Adrenal gland (tissue), 5 donors: ENCODE data around the gene MACROD2.

ENCODE experiments used
- POLR2A ChIP-seq, 2 donors: fragments of 450-650 bp; IDR thresholded peaks; one replicate each; pipeline ENCODE4 v1.6.1; 2017; ENCODE audit warnings: antibody characterized with exemption in 2 of 2, mild to moderate bottlenecking in 2 of 2, moderate library complexity in 1 of 2
- TF ChIP-seq, protein P1 (sequence below), 6 experiments: fragments of 450-650 bp in 4 of 6; fragments of 200-600 bp in 2 of 6; sonication (generic) in 1 of 6; IDR thresholded peaks; 1 replicate in 5 of 6; 2 replicates in 1 of 6; pipeline versions ENCODE4 v1.5.1 to v1.8.0; 2016 to 2021; ENCODE audit warnings: antibody characterized with exemption in 6 of 6, mild to moderate bottlenecking in 2 of 6, moderate library complexity in 1 of 6
- donor health status: DM: no; HTN: no; CAD: no.

- no peak for TF ChIP-seq POLR2A (IDR thresholded peaks at IDR 0.05)
- TF ChIP-seq, protein P1, sequence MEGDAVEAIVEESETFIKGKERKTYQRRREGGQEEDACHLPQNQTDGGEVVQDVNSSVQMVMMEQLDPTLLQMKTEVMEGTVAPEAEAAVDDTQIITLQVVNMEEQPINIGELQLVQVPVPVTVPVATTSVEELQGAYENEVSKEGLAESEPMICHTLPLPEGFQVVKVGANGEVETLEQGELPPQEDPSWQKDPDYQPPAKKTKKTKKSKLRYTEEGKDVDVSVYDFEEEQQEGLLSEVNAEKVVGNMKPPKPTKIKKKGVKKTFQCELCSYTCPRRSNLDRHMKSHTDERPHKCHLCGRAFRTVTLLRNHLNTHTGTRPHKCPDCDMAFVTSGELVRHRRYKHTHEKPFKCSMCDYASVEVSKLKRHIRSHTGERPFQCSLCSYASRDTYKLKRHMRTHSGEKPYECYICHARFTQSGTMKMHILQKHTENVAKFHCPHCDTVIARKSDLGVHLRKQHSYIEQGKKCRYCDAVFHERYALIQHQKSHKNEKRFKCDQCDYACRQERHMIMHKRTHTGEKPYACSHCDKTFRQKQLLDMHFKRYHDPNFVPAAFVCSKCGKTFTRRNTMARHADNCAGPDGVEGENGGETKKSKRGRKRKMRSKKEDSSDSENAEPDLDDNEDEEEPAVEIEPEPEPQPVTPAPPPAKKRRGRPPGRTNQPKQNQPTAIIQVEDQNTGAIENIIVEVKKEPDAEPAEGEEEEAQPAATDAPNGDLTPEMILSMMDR (IDR thresholded peaks at IDR 0.05): peak in 2 of 6 experiments; percentile 19 to 27
Observed at GRCh38 chr20:14622796-14623195, 627.5 kb downstream of the MACROD2 start.
